Large intestine (tissue), 3 donors: ENCODE results near the gene CDC123. TPM values are rescaled to one million over a fixed set of nuclear protein-coding genes. Genes with fewer than 3 reads are reported as not detected.
"Not testable (repeated sequence)": the region's sequence is repeated elsewhere in the genome, so short reads cannot be mapped to it uniquely, and the experiment has no call there.

ENCODE experiments used
- DNase-seq, 2 donors: peaks; one replicate each; pipeline versions ENCODE4 v3.0.0 to v3.0.0-alpha.2; 2013
- H3K27ac ChIP-seq: one replicate; pipeline ENCODE4 v1.5.1; 2013; ENCODE audit warnings: low read length
- H3K27me3 ChIP-seq: 2 replicates; pipeline ENCODE4 v1.6.1; 2013; ENCODE audit warnings: low read length; ENCODE audit not compliant: control insufficient read depth, insufficient read depth
- H3K36me3 ChIP-seq: 2 replicates; pipeline ENCODE4 v1.6.1; 2013; ENCODE audit warnings: low read length; ENCODE audit not compliant: control insufficient read depth, insufficient read depth
- H3K4me1 ChIP-seq: one replicate; pipeline ENCODE4 v1.6.1; 2013; ENCODE audit warnings: low read length; ENCODE audit not compliant: control insufficient read depth, insufficient read depth
- H3K4me3 ChIP-seq: one replicate; pipeline ENCODE4 v1.5.1; 2013; ENCODE audit warnings: low read length
- H3K9me3 ChIP-seq: one replicate; pipeline ENCODE4 v1.6.1; 2013; ENCODE audit warnings: mild to moderate bottlenecking, low read depth, low read length, moderate library complexity; ENCODE audit not compliant: control insufficient read depth
- WGBS: methylation state at CpG from one replicate; pipeline ENCODE4 v1.1.5; 2013; ENCODE audit warnings: low lambda C conversion rate; ENCODE audit not compliant: insufficient coverage; 5-methylcytosine and 5-hydroxymethylcytosine counted together
- polyA plus RNA-seq: library from polyadenylated mRNA; unstranded; fragments of 120-200 nt; gene quantifications from one replicate; pipeline ENCODE4 v1.2.1, GENCODE V29; 2013

Gene CDC123
- polyA plus RNA-seq, 1 donor: 52.3 TPM

DNA sequence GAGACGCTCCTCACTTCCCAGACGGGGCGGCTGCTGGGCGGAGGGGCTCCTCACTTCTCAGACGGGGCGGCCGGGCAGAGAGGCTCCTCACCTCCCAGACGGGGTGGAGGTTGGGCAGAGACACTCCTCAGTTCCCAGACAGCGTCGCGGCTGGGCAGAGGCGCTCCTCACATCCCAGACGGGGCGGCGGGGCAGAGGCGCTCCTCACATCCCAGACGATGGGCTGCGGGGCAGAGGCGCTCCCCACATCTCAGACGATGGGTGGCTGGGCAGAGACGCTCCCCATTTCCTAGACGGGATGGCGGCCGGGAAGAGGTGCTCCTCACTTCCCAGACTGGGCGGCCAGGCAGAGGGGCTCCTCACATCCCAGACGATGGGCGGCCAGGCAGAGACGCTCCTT is 30.4 kb downstream of the CDC123 start:
- H3K36me3 ChIP-seq: peaks cover 37% of the 10 kb centered on the region
- H3K4me3 ChIP-seq: not testable (repeated sequence)

GRCh38 chr10:12228851-12229250 is 32.9 kb downstream of the CDC123 start:
- Histone ChIP-seq H3K4me3 (no peak overlapping the region), H3K4me1 (no peaks in the 10 kb centered on the region), H3K36me3 (peaks cover 34% of the 10 kb centered on the region), H3K27ac (no peak overlapping the region), H3K9me3 (peaks cover 10% of the 10 kb centered on the region), H3K27me3 (no peaks in the 10 kb centered on the region)
- 67% methylated on average over 1 of the region's 11 CpGs for WGBS
- no peak for DNase-seq

More for the DNA sequence above, 30.4 kb downstream of the CDC123 start:
- not testable (repeated sequence) for DNase-seq, H3K4me1 ChIP-seq, H3K27ac ChIP-seq, H3K27me3 ChIP-seq
- no CpG with 5 or more reads among the region's 28 CpGs for WGBS
- H3K9me3 ChIP-seq: peaks cover 10% of the 10 kb centered on the region

DNA sequence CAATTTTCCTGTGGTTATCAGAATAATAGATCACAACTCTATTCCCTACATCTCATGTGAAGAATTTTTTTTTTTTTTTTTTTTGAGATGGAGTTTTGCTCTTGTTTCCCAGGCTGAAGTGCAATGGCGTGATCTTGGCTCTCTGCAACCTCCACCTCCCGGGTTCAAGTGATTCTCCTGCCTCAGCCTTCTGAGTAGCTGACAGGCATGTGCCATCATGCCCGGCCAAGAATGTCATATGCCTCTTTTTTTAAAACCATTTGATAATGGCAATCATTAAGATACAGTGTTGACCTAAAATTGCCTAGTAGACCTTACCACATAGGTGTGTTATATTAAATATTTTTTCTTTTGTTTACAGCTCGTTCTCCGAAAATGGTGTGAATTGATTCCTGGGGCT is 38.7 kb downstream of the CDC123 start:
- H3K4me3 ChIP-seq, H3K27ac ChIP-seq, H3K9me3 ChIP-seq, DNase-seq, H3K4me1 ChIP-seq, H3K27me3 ChIP-seq: not testable (repeated sequence)
- WGBS: no CpG with 5 or more reads among the region's 5 CpGs
- H3K36me3 ChIP-seq: peaks cover 50% of the 10 kb centered on the region

- WGBS: 100% methylated on average over 1 of the region's 3 CpGs
- H3K36me3 ChIP-seq: peaks cover 51% of the 10 kb centered on the region
- no peak for DNase-seq
- no peaks in the 10 kb centered on the region for H3K4me1 ChIP-seq
- H3K27me3 ChIP-seq: no peaks in the 10 kb centered on the region
- no peak overlapping the region for H3K27ac ChIP-seq
- no peak overlapping the region for H3K4me3 ChIP-seq
- H3K9me3 ChIP-seq: no peaks in the 10 kb centered on the region
These were observed 39.2 kb downstream of the CDC123 start for GRCh38 chr10:12235116-12235694.

- 40% methylated on average over 1 of the region's 4 CpGs for WGBS
- DNase-seq: no peak
- peaks cover 51% of the 10 kb centered on the region for H3K36me3 ChIP-seq
These were observed 39.8 kb downstream of the CDC123 start for GRCh38 chr10:12235796-12236195.

DNA sequence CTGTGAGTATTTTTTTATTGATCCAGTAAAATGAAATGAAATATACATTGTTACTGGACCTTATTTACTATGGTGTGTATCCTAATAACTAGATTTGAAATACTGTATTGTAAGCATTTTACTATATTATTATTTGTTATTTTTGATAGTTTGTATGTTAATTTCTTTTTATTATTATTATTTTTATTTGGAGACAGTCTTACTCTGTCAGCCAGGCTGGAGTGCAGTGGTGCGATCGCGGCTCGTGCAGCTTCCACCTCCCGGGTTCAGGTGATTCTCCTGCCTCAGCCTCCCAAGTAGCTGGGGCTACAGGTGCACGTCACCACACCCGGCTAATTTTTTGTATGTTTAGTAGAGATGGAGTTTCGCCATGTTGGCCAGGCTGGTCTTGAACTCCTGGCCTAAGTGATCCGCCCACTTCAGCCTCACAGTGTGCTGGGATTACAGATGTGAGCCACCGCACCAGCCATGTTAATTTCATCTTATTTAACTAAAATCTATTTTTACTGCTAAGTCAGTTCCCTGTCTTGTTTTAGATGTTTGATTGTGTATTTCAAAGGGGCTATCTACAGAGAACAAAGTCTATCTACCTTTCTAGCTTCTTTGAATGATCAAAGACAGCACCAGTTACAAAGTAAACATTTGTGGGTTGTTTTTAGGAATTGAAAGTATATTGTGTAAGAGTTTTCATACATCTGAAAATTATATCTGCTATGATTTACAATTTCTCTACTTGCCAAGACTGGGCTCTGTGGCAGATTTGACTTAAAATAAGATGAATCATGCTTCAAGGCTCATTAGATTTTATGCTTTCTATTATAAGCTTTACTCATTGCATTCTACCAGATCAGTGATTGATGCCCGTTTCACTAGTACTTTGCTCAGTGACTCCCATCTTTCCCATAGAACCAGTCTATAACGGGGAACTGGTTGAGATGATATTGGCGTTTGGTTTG is 41.6 kb downstream of the CDC123 start:
- Histone ChIP-seq H3K4me1 (no peaks in the 10 kb centered on the region), H3K9me3 (no peaks in the 10 kb centered on the region), H3K27me3 (no peaks in the 10 kb centered on the region), H3K27ac (no peak overlapping the region), H3K36me3 (peaks cover 57% of the 10 kb centered on the region), H3K4me3 (no peak overlapping the region)
- 100% methylated on average over 1 of the region's 13 CpGs for WGBS
- no peak for DNase-seq

More at GRCh38 chr10:12235796-12236195, 39.8 kb downstream of the CDC123 start:
- no peaks in the 10 kb centered on the region for H3K27me3 ChIP-seq
- no peak overlapping the region for H3K27ac ChIP-seq
- no peaks in the 10 kb centered on the region for H3K9me3 ChIP-seq
- H3K4me3 ChIP-seq: no peak overlapping the region
- H3K4me1 ChIP-seq: no peaks in the 10 kb centered on the region

GRCh38 chr10:12238821-12239220 is 42.8 kb downstream of the CDC123 start:
- H3K27ac ChIP-seq: no peak overlapping the region
- no peaks in the 10 kb centered on the region for H3K27me3 ChIP-seq
- no peaks in the 10 kb centered on the region for H3K9me3 ChIP-seq
- no peak for DNase-seq
- peaks cover 55% of the 10 kb centered on the region for H3K36me3 ChIP-seq
- H3K4me3 ChIP-seq: no peak overlapping the region
- no peaks in the 10 kb centered on the region for H3K4me1 ChIP-seq
- 100% methylated on average over 1 of the region's 8 CpGs for WGBS

- no peaks in the 10 kb centered on the region for H3K4me1 ChIP-seq
- no peak for DNase-seq
- no peaks in the 10 kb centered on the region for H3K9me3 ChIP-seq
- no peak overlapping the region for H3K27ac ChIP-seq
- no peak overlapping the region for H3K4me3 ChIP-seq
- H3K27me3 ChIP-seq: no peaks in the 10 kb centered on the region
- peaks cover 59% of the 10 kb centered on the region for H3K36me3 ChIP-seq
- 90% methylated on average over 2 of the region's 19 CpGs for WGBS
These were observed 46.0 kb downstream of the CDC123 start for GRCh38 chr10:12241810-12242529.

DNA sequence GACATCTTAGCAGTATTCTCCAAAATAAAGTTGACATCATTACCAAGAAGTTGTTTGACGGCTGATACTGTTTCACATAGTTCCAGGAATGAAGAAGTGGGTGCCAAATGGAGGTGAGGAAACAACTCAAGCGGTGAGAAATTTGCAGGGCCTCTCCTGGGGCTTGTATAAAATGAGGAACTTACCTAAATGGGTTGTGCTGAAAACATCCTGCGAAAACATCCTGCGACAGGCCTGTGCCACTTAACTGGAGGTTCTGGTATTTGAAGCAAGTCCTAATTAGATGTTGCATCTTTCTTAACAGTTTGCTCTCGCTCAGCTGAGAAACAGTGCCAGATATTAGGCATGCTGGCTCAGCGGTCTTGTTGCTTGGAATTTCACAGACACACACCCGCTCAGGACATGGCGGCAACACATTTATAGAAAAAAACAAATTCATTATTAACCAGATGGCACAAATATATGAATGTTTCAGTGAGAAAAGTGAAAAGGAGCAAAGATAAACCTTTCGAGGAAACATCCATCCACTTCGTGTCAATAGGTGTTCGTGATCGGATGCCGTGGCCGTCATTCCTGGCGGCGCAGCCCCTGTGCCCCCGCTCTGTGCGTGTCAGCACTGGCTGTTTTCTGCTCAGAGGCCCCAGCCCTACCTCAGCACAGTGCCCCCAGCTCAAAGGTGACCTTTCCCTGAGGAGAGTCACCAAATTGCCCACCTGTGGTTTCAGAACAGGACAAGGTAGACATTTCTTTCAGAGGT is 48.1 kb downstream of the CDC123 start:
- WGBS: 100% methylated on average over 1 of the region's 18 CpGs
- Histone ChIP-seq H3K4me1 (no peaks in the 10 kb centered on the region), H3K27ac (no peak overlapping the region), H3K4me3 (no peak overlapping the region), H3K9me3 (no peaks in the 10 kb centered on the region), H3K27me3 (no peaks in the 10 kb centered on the region), H3K36me3 (peaks cover 47% of the 10 kb centered on the region)
- DNase-seq: no peak

DNA sequence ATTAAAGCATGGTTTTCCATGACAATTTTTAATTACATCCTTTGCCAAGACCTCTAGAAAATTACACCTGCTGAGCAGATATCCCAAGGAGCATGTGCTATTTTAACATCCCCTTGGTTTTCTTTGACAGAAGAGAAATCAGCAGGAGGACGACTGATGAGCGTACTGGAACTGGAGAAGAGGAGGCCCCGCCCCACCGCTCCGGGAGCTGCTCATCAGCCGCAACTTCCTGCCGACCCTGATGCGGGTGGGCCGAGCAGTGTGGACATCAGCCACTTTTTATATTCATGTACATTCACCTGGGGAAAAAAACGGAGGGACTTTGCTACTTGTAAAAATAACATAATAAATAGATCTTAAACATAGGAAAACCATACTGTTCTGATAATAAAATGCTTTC is 54.2 kb downstream of the CDC123 start:
- peaks cover 32% of the 10 kb centered on the region for H3K36me3 ChIP-seq
- WGBS: 100% methylated on average over 1 of the region's 10 CpGs
- DNase-seq: no peak

More for the DNA sequence above, 54.2 kb downstream of the CDC123 start:
- Histone ChIP-seq H3K4me3 (no peak overlapping the region), H3K4me1 (no peaks in the 10 kb centered on the region), H3K27me3 (no peaks in the 10 kb centered on the region), H3K9me3 (no peaks in the 10 kb centered on the region), H3K27ac (no peak overlapping the region)
